Kidney (tissue), 14 donors: Measurements from ENCODE around the gene ARL16. TPM values are rescaled to one million over a fixed set of nuclear protein-coding genes. Genes with fewer than 3 reads are reported as not detected.

ENCODE experiments used
- DNase-seq, 5 donors: peaks; one replicate each; pipeline ENCODE4 v3.0.0-alpha.2; 2013 to 2020
- FAIRE-seq: peaks from 2 replicates; lab custom pipeline; 2012; peaks lifted over from hg19 to GRCh38; lab: Jason Lieb, UNC
- H3K27ac ChIP-seq, 2 donors: one replicate each; pipeline ENCODE4 v1.7.0; 2013; ENCODE audit warnings: low read depth in 2 of 2, low read length in 2 of 2, inconsistent platforms in 1 of 2
- H3K27me3 ChIP-seq: one replicate; pipeline ENCODE4 v1.7.1; 2013; ENCODE audit warnings: low read length, inconsistent platforms; ENCODE audit not compliant: control insufficient read depth, insufficient read depth
- H3K36me3 ChIP-seq, 3 donors: one replicate each; pipeline versions ENCODE4 v1.7.0 to v1.7.1; 2013; ENCODE audit warnings: low read length in 3 of 3, control low read depth in 1 of 3, inconsistent platforms in 1 of 3; ENCODE audit not compliant: insufficient read depth in 3 of 3, control insufficient read depth in 2 of 3
- H3K4me1 ChIP-seq, 3 donors: one replicate each; pipeline versions ENCODE4 v1.7.0 to v1.7.1; 2013; ENCODE audit warnings: low read length in 3 of 3, inconsistent platforms in 1 of 3, low read depth in 1 of 3; ENCODE audit not compliant: control insufficient read depth in 2 of 3, insufficient read depth in 2 of 3
- H3K4me3 ChIP-seq, 3 donors: one replicate each; pipeline versions ENCODE4 v1.7.0 to v1.8.1; 2013; ENCODE audit warnings: low read length in 3 of 3, control low read depth in 1 of 3, inconsistent platforms in 1 of 3
- H3K9ac ChIP-seq, 3 donors: one replicate each; pipeline versions ENCODE4 v1.7.0 to v1.7.1; 2013; ENCODE audit warnings: low read length in 3 of 3, control low read depth in 1 of 3, inconsistent platforms in 1 of 3
- H3K9me3 ChIP-seq, 3 donors: one replicate each; pipeline versions ENCODE4 v1.7.0 to v1.7.1; 2013; ENCODE audit warnings: low read length in 3 of 3, control low read depth in 1 of 3, inconsistent platforms in 1 of 3; ENCODE audit not compliant: control insufficient read depth in 2 of 3, insufficient read depth in 1 of 3
- intact Hi-C: fragments of 100-400 bp; cut with DNase I; formaldehyde crosslinking; loops from one replicate; pipeline ENCODE4 v1.11.1; 2022
- polyA plus RNA-seq: library from polyadenylated mRNA; stranded (reverse); fragments of 350-450 nt; fragmentation: Illumina TruSeq; extraction: RNeasy Lipid Tissue Mini Kit (QIAGEN cat#74804); gene quantifications from one replicate; pipeline ENCODE4 v1.2.3, GENCODE V29; 2014; ENCODE audit warnings: low read depth, low replicate concordance; ENCODE audit not compliant: insufficient read depth
- total RNA-seq: library from RNA; stranded (reverse); fragmentation: NEBNext Ultra II Directional; extraction: Animal tissue kit (Norgen Biotek cat#: 25700); gene quantifications from one replicate; pipeline ENCODE4 v1.2.1, GENCODE V29; 2021
- TF ChIP-seq, protein P1 (sequence below): IDR thresholded peaks from 3 replicates; pipeline ENCODE4 v1.5.1; 2012; ENCODE audit warnings: mild to moderate bottlenecking, moderate library complexity, borderline replicate concordance; ENCODE audit not compliant: insufficient read depth; ENCODE audit errors: extremely low read depth
- donor health status: control.
- donor health status: control.
- donor health status: control.
- donor health status: control.
- donor health status: control.
- donor health status: DM: yes; HTN: yes; CAD: no.
- donor health status: Normal renal cell carcinoma (clear cell type).

Gene ARL16
- total and polyA plus RNA-seq, 2 donors from 2014 or later = 34.7 to 76.1 TPM

DNA sequence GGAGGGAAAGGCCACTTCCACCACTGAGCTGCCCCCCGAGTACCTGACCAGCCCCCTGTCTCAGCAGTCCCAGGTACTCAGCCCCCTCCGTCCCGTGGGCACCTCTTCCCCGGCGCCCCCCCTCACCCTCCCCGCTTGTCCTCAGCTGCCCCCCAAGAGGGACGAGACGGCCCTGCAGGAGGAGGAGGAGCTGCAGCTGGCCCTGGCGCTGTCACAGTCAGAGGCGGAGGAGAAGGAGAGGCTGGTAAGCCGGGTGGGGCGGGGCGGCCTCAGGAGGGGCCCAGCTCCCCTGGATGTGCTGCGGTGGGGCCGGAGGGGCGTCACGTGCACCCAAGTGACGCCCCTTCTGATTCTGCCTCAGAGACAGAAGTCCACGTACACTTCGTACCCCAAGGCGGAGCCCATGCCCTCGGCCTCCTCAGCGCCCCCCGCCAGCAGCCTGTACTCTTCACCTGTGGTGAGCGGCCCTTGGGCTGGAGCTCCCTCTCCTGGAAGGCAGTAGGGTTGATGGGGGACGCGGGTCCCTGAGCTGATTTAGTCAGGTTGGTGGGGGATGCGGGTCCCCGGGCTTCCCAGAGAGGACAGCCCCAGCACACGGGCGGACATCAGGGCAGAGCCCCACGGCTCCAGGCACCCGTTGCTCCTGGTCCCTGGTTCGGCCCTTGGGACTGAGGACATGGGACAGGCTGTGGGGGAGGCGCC, 10.1 kb upstream of the ARL16 start:
- H3K36me3 ChIP-seq = peaks cover 0 to 55% (median 24%) of the 10 kb centered on the region in 3 donors
- H3K4me3 ChIP-seq = no peak overlapping the region
- no peak for FAIRE-seq
- no peaks in the 10 kb centered on the region for H3K9me3 ChIP-seq
- TF ChIP-seq, protein P1, sequence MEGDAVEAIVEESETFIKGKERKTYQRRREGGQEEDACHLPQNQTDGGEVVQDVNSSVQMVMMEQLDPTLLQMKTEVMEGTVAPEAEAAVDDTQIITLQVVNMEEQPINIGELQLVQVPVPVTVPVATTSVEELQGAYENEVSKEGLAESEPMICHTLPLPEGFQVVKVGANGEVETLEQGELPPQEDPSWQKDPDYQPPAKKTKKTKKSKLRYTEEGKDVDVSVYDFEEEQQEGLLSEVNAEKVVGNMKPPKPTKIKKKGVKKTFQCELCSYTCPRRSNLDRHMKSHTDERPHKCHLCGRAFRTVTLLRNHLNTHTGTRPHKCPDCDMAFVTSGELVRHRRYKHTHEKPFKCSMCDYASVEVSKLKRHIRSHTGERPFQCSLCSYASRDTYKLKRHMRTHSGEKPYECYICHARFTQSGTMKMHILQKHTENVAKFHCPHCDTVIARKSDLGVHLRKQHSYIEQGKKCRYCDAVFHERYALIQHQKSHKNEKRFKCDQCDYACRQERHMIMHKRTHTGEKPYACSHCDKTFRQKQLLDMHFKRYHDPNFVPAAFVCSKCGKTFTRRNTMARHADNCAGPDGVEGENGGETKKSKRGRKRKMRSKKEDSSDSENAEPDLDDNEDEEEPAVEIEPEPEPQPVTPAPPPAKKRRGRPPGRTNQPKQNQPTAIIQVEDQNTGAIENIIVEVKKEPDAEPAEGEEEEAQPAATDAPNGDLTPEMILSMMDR = no peak
- H3K27me3 ChIP-seq = no peaks in the 10 kb centered on the region
- H3K4me1 ChIP-seq = no peaks in the 10 kb centered on the region
- intact Hi-C loops = no loop called here
- H3K27ac ChIP-seq = no peak overlapping the region
- H3K9ac ChIP-seq = no peak overlapping the region
- no peak for DNase-seq

DNA sequence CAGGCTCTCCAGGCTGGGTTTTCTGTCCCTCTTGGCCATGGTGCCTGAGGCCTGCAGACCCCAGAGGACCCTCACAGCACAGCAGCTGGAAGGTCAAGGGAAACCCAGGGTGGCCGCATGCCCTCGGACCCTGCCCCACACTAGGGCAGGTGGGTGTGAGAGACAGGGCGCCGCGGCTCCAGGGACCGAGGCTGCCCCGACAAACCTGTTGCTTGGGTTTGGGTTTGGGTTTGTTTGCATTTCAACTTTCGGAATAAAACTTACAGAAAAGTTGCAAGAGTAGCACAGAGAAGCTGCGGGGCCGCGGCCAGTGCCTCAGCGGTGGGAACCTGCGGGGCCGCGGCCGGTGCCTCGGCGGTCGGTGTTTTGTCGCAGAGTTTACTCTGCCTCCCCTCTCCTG, 8.0 kb upstream of the ARL16 start:
- H3K4me1 ChIP-seq = no peaks in the 10 kb centered on the region
- intact Hi-C loops = no loop called here
- DNase-seq = no peak
- no peaks in the 10 kb centered on the region for H3K9me3 ChIP-seq
- H3K4me3 ChIP-seq = no peak overlapping the region
- H3K36me3 ChIP-seq = peaks cover 0 to 49% (median 31%) of the 10 kb centered on the region in 3 donors
- H3K9ac ChIP-seq = no peak overlapping the region
- no peaks in the 10 kb centered on the region for H3K27me3 ChIP-seq
- TF ChIP-seq, protein P1 = no peak
- FAIRE-seq = no peak
- H3K27ac ChIP-seq = no peak overlapping the region

DNA sequence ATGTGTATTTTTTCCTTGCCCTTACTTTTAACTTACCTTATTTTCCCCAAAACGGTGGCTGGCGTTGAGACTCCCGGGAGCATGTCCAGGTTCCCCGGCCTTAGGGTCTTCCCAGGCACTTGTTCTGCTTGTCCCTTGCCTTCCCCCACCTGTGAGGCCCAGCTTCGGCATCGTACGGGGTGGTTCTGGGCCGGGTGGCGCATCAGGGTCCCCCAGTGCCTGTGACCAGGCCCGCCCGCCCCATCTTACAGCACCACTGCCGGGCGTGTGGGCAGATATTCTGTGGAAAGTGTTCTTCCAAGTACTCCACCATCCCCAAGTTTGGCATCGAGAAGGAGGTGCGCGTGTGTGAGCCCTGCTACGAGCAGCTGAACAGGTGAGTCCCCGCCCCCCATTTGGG, 7.6 kb upstream of the ARL16 start:
- no peak overlapping the region for H3K27ac ChIP-seq
- H3K9me3 ChIP-seq = no peaks in the 10 kb centered on the region
- FAIRE-seq (no peak), DNase-seq (peak in 1 of 5 donors; percentile 71)
- H3K36me3 ChIP-seq = peaks cover 0 to 53% (median 35%) of the 10 kb centered on the region in 3 donors
- H3K4me3 ChIP-seq = no peak overlapping the region
- TF ChIP-seq, protein P1 = no peak
- H3K27me3 ChIP-seq = no peaks in the 10 kb centered on the region
- H3K4me1 ChIP-seq = no peaks in the 10 kb centered on the region
- no peak overlapping the region for H3K9ac ChIP-seq
- intact Hi-C loops = no loop called here

DNA sequence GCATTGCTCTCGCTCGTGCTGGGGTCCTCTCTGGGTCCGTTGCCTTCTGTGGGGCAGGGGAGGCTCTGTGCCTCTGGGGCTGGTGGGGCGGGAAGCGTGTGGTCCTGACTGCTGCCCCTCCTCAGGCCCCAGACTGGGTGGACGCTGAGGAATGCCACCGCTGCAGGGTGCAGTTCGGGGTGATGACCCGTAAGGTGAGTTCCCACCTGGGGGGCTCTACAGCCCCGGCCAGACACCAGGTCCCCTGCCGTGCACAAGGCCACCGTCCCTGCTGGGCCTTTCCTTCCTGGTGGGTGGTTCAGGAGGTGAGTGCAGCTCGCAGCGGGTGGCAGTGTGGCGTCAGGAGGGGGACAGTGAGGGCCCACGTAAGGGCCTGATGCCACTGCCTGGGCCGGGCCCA, 7.0 kb upstream of the ARL16 start:
- peaks cover 0 to 53% (median 33%) of the 10 kb centered on the region in 3 donors for H3K36me3 ChIP-seq
- no peak overlapping the region for H3K9ac ChIP-seq
- intact Hi-C loops = no loop called here
- no peak overlapping the region for H3K4me3 ChIP-seq
- DNase-seq (no peak), FAIRE-seq (no peak)
- H3K4me1 ChIP-seq = peaks cover 0 to 2% (median under 1%) of the 10 kb centered on the region in 3 donors
- H3K27ac ChIP-seq = no peak overlapping the region
- H3K27me3 ChIP-seq = no peaks in the 10 kb centered on the region
- H3K9me3 ChIP-seq = no peaks in the 10 kb centered on the region
- TF ChIP-seq, protein P1 = no peak
